Fibroblast of the aortic adventitia (primary cell): Measurements from ENCODE around the gene LRRC14B. TPM values are rescaled to one million over a fixed set of nuclear protein-coding genes. Genes with fewer than 3 reads are reported as not detected.

Experiments
- DNase-seq: peaks from one replicate; pipeline ENCODE4 v3.0.0-alpha.2; 2010; ENCODE audit warnings: low read depth
- H3K4me3 ChIP-seq: 2 replicates; pipeline ENCODE4 v1.5.1; 2011; ENCODE audit warnings: low read depth, mild to moderate bottlenecking, control low read depth, low read length, moderate library complexity
- CTCF ChIP-seq: IDR thresholded peaks from 2 replicates; pipeline ENCODE4 v1.5.1; 2011; ENCODE audit warnings: mild to moderate bottlenecking, low read length, control low read depth, inconsistent platforms; ENCODE audit not compliant: insufficient read depth
- total RNA-seq: library from RNA; depleted of rRNA; stranded (reverse); fragments of >200 nt; gene quantifications from 2 replicates; pipeline ENCODE4 v1.2.3, GENCODE V29; 2012; ENCODE audit warnings: low replicate concordance

The LRRC14B gene
- total RNA-seq, 1 donor: not detected

DNA sequence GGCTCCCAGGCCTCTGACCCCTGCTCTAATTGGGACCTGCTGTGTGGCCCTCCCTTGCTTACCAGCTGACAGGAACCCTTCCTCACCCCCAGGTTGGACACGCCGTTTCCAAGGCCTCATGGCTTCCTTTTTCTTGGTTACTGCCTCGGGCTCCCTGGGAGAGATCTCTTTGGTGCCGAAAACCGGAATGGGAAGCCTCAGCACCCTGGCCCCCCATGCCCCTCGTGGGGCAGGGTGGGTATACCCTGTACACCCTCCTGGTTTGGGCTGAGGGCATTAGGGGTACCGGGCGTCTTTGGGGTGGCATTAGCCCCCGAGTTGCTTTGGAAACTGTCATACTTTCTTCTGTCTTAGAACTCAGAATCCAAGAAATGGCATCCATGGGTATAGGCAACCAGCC lies 10.1 kb upstream of the LRRC14B start:
- TF ChIP-seq CTCF: no peak
- DNase-seq: no peak

DNA sequence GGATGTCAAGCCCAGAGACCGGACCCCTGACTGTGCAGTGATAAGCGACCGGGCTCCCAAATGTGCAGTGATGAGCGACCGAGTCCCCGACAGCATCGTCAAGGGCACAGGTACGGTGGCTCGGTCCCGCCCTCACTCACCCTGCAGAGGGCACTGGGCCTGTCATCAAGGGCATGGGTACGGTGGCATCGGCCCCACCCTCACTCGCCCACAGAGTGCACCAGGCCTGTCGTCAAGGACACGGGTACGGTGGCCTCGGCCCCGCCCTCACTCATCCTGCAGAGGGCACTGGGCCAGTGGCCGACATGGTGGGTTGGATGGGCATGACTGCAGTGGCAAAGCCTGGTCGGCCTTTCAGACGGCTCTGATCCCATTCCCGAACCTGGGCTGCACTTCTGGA lies 9.7 kb upstream of the LRRC14B start:
- DNase-seq: no peak
- no peak for TF ChIP-seq CTCF
- no peak overlapping the region for H3K4me3 ChIP-seq

More for the DNA sequence above, 10.1 kb upstream of the LRRC14B start:
- H3K4me3 ChIP-seq: no peak overlapping the region

DNA sequence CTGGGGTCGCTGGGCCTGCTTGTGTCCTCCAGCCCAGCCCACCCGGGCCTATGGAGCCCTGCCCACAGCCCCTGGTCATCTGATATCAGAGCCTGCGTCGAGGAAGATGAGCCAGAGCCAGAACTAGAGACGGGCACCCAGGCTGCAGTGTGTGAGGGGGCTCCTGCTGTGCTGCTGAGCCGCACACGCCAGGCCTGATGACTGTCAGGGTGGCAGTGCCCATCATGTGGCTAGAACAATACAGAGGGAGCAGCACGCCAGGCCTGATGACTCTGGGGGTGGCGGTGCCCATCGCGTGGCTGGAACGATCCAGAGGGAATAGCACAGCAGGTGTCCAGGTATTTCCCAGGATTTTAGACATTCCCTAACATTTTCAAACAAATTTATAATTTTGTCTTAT lies 9.2 kb upstream of the LRRC14B start:
- H3K4me3 ChIP-seq: no peak overlapping the region
- TF ChIP-seq CTCF: no peak
- DNase-seq: no peak

DNA sequence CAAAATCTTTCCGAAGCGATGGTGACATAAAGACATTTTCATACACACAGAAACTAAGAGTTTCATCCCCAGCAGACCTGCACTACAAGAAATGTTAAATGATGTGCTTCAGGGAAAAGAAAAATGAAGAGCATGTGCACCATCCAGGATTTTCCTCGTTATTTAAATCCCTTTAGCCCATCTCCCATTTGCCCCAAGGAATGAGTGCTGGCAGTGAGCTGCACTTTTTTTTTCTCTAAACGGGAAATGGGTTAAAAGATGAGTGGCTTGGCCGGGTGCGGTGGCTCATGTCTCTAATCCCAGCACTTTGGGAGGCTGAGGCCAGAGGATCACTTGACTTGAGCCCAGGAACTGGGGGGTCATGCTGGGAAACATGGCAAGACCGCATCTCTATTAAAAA lies 6.8 kb upstream of the LRRC14B start:
- no peak overlapping the region for H3K4me3 ChIP-seq
- no peak for TF ChIP-seq CTCF
- DNase-seq: peak; percentile 16

GRCh38 chr5:185095-186070 lies 5.9 kb upstream of the LRRC14B start:
- DNase-seq: peak; percentile 15

More at GRCh38 chr5:185095-186070, 5.9 kb upstream of the LRRC14B start:
- H3K4me3 ChIP-seq: no peak overlapping the region
- no peak for TF ChIP-seq CTCF
